ENCODE results near the gene PRCD. TPM values are rescaled to one million over a fixed set of nuclear protein-coding genes. Genes with fewer than 3 reads are reported as not detected.

Gene PRCD
- total RNA-seq, 1 donor from 2014 or later = 5.3 TPM

DNA sequence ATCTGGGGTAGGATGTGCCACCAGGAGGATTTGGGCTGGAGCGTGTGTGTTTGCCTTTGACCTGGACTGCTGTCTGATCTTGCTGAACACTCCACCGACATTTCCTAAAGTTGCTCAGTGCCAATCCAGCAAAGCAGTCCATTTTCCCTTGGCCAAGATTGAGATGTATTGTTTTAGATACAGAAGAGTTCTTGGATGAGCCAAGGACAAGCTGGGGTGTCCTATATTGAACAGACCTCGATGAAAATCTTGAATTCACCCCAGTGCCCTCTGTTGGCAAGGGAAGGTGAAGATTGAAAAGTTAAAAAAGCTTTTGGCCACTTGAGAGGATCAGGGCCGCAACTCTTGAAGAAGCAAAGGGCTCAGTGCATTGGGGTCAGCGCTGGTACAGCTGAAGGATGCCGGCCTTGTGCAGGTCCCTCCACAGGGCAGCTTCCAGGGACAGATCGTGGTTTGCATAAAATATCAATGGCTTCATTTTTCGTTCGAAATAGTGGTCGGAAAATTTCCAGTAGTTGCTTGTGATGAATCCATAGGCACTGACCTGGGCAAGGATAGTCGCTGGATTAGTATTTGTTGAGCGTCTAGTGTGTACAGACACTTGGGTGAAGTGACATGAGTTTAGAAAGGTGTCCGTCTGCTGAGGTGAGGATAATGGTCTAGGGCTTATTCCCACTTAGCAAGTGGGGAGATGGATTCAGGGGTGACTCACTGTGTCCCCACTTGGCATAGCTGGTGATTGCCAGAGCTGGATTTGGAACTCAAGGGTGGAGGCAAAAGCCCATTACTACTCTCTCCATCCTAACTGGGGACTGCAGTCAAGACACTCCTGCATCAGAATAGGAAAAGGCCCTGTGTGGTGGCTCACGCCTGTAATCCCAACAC lies 26.1 kb downstream of the PRCD start:
- Mint-ChIP-seq H3K36me3 (ENCODE audit: low read depth) (peaks cover 49% of the 10 kb centered on the region), H3K4me1 (peaks cover 45% of the 10 kb centered on the region), H3K27ac (no peak overlapping the region), H3K27me3 (no peaks in the 10 kb centered on the region), H3K4me3 (no peak overlapping the region), H3K9me3 (no peaks in the 10 kb centered on the region)
- POLR2A ChIA-PET = interaction anchor here (1.1 to 2.4 kb wide), 2 partner anchors 9 to 22 kb away, joined by 7 to 18 read pairs; no protein-coding TSS in a partner anchor
- intact Hi-C loops (cut with micrococcal nuclease) = no loop called here
- CTCF ChIA-PET = interaction anchor here (0.6 to 3.0 kb wide), 3 partner anchors 8 to 50 kb away, joined by 3 to 14 read pairs (median 3); no protein-coding TSS in a partner anchor
- DNase-seq (no peak), ATAC-seq (ENCODE audit: low read depth) (no peak)
- TF ChIP-seq CTCF (IDR thresholded peaks at IDR 0.05) = no peak

DNA sequence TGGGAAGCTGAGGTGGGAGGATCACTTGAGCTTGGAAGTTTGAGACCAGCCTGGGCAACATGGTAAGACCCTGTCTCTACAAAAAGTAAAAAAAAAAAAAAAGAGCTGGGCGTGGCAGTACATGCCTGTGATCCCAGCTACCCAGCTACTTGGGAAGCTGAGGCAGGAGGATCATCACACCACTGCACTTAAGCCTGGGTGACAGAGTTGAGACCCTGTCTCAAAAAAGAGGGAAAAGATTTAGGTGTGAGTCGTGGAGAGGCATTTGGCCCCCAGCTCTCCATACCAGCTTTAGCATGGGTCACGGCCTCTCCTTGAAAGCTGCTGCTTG lies 26.7 kb downstream of the PRCD start:
- intact Hi-C loops (cut with micrococcal nuclease) = no loop called here
- H3K36me3 Mint-ChIP-seq (ENCODE audit: low read depth) = peaks cover 43% of the 10 kb centered on the region
- ChIA-PET POLR2A (interaction anchor here (0.6 to 2.4 kb wide), 3 partner anchors 9 to 21 kb away, joined by 3 to 18 read pairs (median 7); no protein-coding TSS in a partner anchor), CTCF (interaction anchor here (0.8 to 3.0 kb wide), 2 partner anchors 9 to 43 kb away, joined by 3 to 14 read pairs; no protein-coding TSS in a partner anchor)
- peaks cover 38% of the 10 kb centered on the region for H3K4me1 Mint-ChIP-seq
- no peak overlapping the region for H3K27ac Mint-ChIP-seq
- TF ChIP-seq CTCF (IDR thresholded peaks at IDR 0.05) = no peak
- H3K27me3 Mint-ChIP-seq = no peaks in the 10 kb centered on the region
- ATAC-seq (ENCODE audit: low read depth) (no peak), DNase-seq (no peak)
- no peaks in the 10 kb centered on the region for H3K9me3 Mint-ChIP-seq
- H3K4me3 Mint-ChIP-seq = no peak overlapping the region

DNA sequence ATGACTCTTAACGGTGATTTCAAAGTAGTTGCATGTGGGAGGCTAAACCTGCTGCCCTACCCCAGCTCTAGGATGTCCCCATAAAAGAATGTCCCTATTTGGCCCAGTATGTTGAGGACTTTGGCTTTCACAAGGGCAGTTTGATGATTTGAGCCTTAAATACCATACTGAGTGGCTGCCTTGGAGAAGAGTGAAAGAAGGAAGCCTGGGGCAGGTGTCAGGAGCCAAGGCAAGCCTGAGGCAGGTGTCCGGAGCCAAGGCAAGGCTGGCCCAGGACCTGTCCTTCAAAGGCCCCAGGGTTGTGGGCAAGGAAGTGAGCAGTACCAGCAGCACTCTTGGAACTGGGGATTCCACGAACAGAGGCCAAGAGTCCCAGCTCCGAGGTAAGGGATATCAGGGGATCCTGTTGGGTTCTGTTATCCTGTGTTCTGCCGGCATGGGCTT lies 27.2 kb downstream of the PRCD start:
- DNase-seq = no peak
- no peak for TF ChIP-seq CTCF (IDR thresholded peaks at IDR 0.05)
- Mint-ChIP-seq H3K4me3 (no peak overlapping the region), H3K36me3 (ENCODE audit: low read depth) (peaks cover 38% of the 10 kb centered on the region), H3K27me3 (no peaks in the 10 kb centered on the region), H3K4me1 (peaks cover 34% of the 10 kb centered on the region), H3K9me3 (no peaks in the 10 kb centered on the region), H3K27ac (no peak overlapping the region)
- CTCF ChIA-PET = interaction anchor here (1.5 to 3.0 kb wide), 2 partner anchors 9 to 57 kb away, joined by 6 to 14 read pairs; no protein-coding TSS in a partner anchor
- ATAC-seq (ENCODE audit: low read depth) = no peak
- POLR2A ChIA-PET = interaction anchor here (0.5 to 2.4 kb wide), 5 partner anchors 10 to 57 kb away, joined by 3 to 18 read pairs (median 7); no protein-coding TSS in a partner anchor
- intact Hi-C loops (cut with micrococcal nuclease) = no loop called here

- TF ChIP-seq CTCF (IDR thresholded peaks at IDR 0.05) = no peak
- DNase-seq (no peak), ATAC-seq (ENCODE audit: low read depth) (peak; percentile 60)
- no peaks in the 10 kb centered on the region for H3K9me3 Mint-ChIP-seq
- ChIA-PET POLR2A (interaction anchor here (1.2 to 2.4 kb wide), 2 partner anchors 10 to 56 kb away, joined by 7 to 18 read pairs; no protein-coding TSS in a partner anchor), CTCF (interaction anchor here (1.5 to 3.0 kb wide), 2 partner anchors 10 to 56 kb away, joined by 6 to 14 read pairs; no protein-coding TSS in a partner anchor)
- H3K4me1 Mint-ChIP-seq = peaks cover 30% of the 10 kb centered on the region
- H3K36me3 Mint-ChIP-seq (ENCODE audit: low read depth) = peaks cover 35% of the 10 kb centered on the region
- intact Hi-C loops (cut with micrococcal nuclease) = no loop called here
- H3K27me3 Mint-ChIP-seq = no peaks in the 10 kb centered on the region
- H3K4me3 Mint-ChIP-seq = peak overlapping the region; percentile 15
- H3K27ac Mint-ChIP-seq = no peak overlapping the region
These were observed 28.0 kb downstream of the PRCD start for GRCh38 chr17:76567634-76568432.

Data from activated B cell treated with CpG ODN at 0.5 μM for 24 hours (primary cell).